DMS153 (cell line): ENCODE measurements around the gene EMSY.

Experiments
- DNase-seq: peaks from one replicate; lab custom pipeline; 2025; lab: John Stamatoyannopoulos, UW

The EMSY gene

GRCh38 chr11:76597533-76598425 lies 153.0 kb downstream of the EMSY start:
- DNase-seq = no peak

- DNase-seq = no peak
Observed at GRCh38 chr11:76598426-76598839, 153.6 kb downstream of the EMSY start.

GRCh38 chr11:76599041-76600013 lies 154.5 kb downstream of the EMSY start:
- DNase-seq = no peak

GRCh38 chr11:76600124-76600655 lies 155.4 kb downstream of the EMSY start:
- DNase-seq = no peak

GRCh38 chr11:76601272-76601671 lies 156.5 kb downstream of the EMSY start:
- DNase-seq = no peak

- no peak for DNase-seq
Observed at GRCh38 chr11:76601724-76602123, 156.9 kb downstream of the EMSY start.

GRCh38 chr11:76602431-76602861 lies 157.6 kb downstream of the EMSY start:
- no peak for DNase-seq
